Panc1 (cell line): ENCODE data around the gene UQCC5.

Source experiments
- TCF7L2 ChIP-seq: IDR thresholded peaks from 2 replicates; pipeline ENCODE4 v1.6.1; 2011; ENCODE audit warnings: mild to moderate bottlenecking, low read depth, low read length, inconsistent platforms
- TF ChIP-seq, protein P1 (sequence below), 2 experiments: IDR thresholded peaks; 2 replicates each; pipeline ENCODE4 v1.6.1; 2011 to 2012; ENCODE audit warnings: low read depth in 2 of 2, control low read depth in 1 of 2, low read length in 1 of 2, mild to moderate bottlenecking in 1 of 2, moderate library complexity in 1 of 2; ENCODE audit not compliant: insufficient read depth in 1 of 2
- TF ChIP-seq, protein P2 (sequence below): fragments of 450-650 bp; IDR thresholded peaks from 2 replicates; pipeline ENCODE4 v1.5.1; 2017; ENCODE audit warnings: mild to moderate bottlenecking

DNA sequence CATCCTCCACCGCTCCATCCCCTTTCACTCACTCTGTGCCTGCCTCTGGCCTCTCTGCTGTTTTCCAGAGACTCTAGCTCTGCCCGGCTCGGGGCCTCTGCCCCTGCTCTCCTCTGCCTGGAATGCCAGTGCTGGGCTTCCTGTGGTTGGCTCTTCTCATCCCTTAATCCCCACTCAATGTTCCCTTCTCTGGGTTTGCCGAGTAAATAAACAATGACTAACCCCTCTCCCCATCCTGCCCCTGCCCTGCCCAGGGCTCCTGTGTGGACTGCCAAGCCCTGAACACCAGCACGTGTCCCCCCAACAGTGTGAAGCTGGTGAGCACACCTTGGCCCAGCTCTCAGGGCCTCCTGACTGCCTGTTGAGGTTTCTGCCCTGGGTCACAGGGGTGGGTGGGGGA is 29.0 kb upstream of the UQCC5 start:
- TF ChIP-seq TCF7L2, result no peak
- TF ChIP-seq, protein P1, sequence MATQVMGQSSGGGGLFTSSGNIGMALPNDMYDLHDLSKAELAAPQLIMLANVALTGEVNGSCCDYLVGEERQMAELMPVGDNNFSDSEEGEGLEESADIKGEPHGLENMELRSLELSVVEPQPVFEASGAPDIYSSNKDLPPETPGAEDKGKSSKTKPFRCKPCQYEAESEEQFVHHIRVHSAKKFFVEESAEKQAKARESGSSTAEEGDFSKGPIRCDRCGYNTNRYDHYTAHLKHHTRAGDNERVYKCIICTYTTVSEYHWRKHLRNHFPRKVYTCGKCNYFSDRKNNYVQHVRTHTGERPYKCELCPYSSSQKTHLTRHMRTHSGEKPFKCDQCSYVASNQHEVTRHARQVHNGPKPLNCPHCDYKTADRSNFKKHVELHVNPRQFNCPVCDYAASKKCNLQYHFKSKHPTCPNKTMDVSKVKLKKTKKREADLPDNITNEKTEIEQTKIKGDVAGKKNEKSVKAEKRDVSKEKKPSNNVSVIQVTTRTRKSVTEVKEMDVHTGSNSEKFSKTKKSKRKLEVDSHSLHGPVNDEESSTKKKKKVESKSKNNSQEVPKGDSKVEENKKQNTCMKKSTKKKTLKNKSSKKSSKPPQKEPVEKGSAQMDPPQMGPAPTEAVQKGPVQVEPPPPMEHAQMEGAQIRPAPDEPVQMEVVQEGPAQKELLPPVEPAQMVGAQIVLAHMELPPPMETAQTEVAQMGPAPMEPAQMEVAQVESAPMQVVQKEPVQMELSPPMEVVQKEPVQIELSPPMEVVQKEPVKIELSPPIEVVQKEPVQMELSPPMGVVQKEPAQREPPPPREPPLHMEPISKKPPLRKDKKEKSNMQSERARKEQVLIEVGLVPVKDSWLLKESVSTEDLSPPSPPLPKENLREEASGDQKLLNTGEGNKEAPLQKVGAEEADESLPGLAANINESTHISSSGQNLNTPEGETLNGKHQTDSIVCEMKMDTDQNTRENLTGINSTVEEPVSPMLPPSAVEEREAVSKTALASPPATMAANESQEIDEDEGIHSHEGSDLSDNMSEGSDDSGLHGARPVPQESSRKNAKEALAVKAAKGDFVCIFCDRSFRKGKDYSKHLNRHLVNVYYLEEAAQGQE (IDR thresholded peaks at IDR 0.05; ENCODE audit: insufficient read depth in 1 of 2, low read depth in 2 of 2, low read length in 1 of 2), result no peak
- TF ChIP-seq, protein P2, sequence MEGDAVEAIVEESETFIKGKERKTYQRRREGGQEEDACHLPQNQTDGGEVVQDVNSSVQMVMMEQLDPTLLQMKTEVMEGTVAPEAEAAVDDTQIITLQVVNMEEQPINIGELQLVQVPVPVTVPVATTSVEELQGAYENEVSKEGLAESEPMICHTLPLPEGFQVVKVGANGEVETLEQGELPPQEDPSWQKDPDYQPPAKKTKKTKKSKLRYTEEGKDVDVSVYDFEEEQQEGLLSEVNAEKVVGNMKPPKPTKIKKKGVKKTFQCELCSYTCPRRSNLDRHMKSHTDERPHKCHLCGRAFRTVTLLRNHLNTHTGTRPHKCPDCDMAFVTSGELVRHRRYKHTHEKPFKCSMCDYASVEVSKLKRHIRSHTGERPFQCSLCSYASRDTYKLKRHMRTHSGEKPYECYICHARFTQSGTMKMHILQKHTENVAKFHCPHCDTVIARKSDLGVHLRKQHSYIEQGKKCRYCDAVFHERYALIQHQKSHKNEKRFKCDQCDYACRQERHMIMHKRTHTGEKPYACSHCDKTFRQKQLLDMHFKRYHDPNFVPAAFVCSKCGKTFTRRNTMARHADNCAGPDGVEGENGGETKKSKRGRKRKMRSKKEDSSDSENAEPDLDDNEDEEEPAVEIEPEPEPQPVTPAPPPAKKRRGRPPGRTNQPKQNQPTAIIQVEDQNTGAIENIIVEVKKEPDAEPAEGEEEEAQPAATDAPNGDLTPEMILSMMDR, result no peak
